Esophagus muscularis mucosa (tissue), 4 donors: ENCODE measurements around the gene APOO. TPM values are rescaled to one million over a fixed set of nuclear protein-coding genes. Genes with fewer than 3 reads are reported as not detected.

ENCODE experiments used
- DNase-seq: peaks from one replicate; pipeline ENCODE4 v3.0.0-alpha.2; 2017; ENCODE audit errors: extremely low spot score
- H3K27ac ChIP-seq, 4 donors: fragments of 200-600 bp; sonication (generic); replicated peaks in 1 of 4; 1 replicate in 3 of 4; 2 replicates in 1 of 4; pipeline ENCODE4 v1.5.1; 2016 to 2019; ENCODE audit warnings: mild to moderate bottlenecking in 1 of 4
- H3K27me3 ChIP-seq, 4 donors: fragments of 200-600 bp; sonication (generic); one replicate each; pipeline versions ENCODE4 v1.5.1 to v1.6.0; 2016 to 2019
- H3K36me3 ChIP-seq, 4 donors: fragments of 200-600 bp; sonication (generic); one replicate each; pipeline ENCODE4 v1.5.1; 2016 to 2019
- H3K4me1 ChIP-seq, 4 donors: fragments of 200-600 bp; sonication (generic); one replicate each; pipeline ENCODE4 v1.5.1; 2016 to 2019
- H3K4me3 ChIP-seq, 4 donors: fragments of 200-600 bp; sonication (generic); 1 replicate in 2 of 4; 2 replicates in 2 of 4; pipeline ENCODE4 v1.5.1; 2016 to 2019; ENCODE audit warnings: mild to moderate bottlenecking in 4 of 4, moderate library complexity in 1 of 4
- H3K9me3 ChIP-seq, 4 donors: fragments of 200-600 bp; sonication (generic); 1 replicate in 3 of 4; 2 replicates in 1 of 4; pipeline ENCODE4 v1.5.1; 2016 to 2019
- CTCF ChIP-seq, 3 experiments: fragments of 200-600 bp in 2 of 3; fragments of 450-650 bp in 1 of 3; sonication (generic) in 2 of 3; IDR thresholded peaks; one replicate each; pipeline ENCODE4 v1.5.1; 2017 to 2019; ENCODE audit warnings: antibody characterized with exemption in 3 of 3, mild to moderate bottlenecking in 2 of 3, moderate library complexity in 1 of 3
- EP300 ChIP-seq: sonication (generic); formaldehyde crosslinking; IDR thresholded peaks from one replicate; pipeline ENCODE4 v1.6.1; 2017; ENCODE audit warnings: antibody characterized with exemption
- POLR2A ChIP-seq: fragments of 450-650 bp; IDR thresholded peaks from one replicate; pipeline ENCODE4 v1.6.1; 2017; ENCODE audit warnings: antibody characterized with exemption, moderate library complexity, mild to moderate bottlenecking, low read depth
- POLR2AphosphoS5 ChIP-seq, 2 donors: sonication (generic); formaldehyde crosslinking; IDR thresholded peaks; one replicate each; pipeline ENCODE4 v1.6.1; 2017; ENCODE audit warnings: antibody characterized with exemption in 2 of 2
- WGBS: methylation state at CpG from one replicate; pipeline ENCODE4 v1.1.5; 2018; 5-methylcytosine and 5-hydroxymethylcytosine counted together
- intact Hi-C: fragments of 100-400 bp; cut with DNase I; formaldehyde crosslinking; loops from one replicate; pipeline ENCODE4 v1.15.1; 2023
- total RNA-seq, 4 donors: library from RNA; depleted of rRNA; stranded (reverse); fragments of >200 nt; gene quantifications; one replicate each; pipeline versions ENCODE4 v1.1.0 to v1.2.1, GENCODE V29; 2016

The APOO gene
- total RNA-seq, 4 donors from 2014 or later = 7.5 to 10.2 (median 9.5) TPM

DNA sequence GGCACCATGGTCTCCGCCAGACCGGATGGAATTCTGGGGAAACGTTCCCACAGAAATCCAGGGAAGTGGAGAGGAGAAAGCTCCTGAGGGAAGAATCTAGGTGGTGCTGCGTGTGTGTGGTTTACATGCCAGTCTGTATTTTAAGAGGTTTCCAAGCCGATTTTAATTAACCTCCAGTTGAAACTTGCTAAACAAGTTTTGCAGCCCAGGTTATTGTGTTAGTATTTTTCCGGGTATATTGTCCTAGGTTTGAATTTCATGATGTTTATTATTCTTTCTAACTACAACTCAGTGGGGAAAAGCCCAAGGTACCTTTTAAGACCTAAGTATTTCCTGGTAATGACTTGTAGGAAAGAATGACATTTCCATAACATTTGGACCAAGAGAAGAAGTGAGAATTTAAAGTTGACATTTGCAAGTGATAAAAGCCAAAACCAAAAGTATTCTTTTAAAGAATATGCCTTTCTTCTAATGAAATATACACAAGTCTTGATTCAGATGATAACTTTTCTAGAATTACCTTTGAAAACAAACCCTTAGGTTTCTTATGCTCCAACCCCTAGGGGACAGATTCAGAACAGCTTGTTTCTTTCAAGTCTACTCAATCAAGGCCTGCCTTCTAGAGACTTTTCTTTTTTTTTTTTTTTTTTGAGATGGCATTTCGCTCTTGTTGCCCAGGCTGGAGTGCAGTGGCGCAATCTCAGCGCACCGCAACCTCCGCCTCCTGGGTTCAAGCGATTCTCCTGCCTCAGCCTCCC, 110.2 kb downstream of the APOO start:
- intact Hi-C loops = no loop called here
- Histone ChIP-seq H3K27me3 (no peaks in the 10 kb centered on the region), H3K9me3 (no peaks in the 10 kb centered on the region), H3K36me3 (no peaks in the 10 kb centered on the region), H3K4me3 (no peak overlapping the region), H3K4me1 (peaks cover 0 to 12% (median 10%) of the 10 kb centered on the region in 4 donors), H3K27ac (peak overlapping the region; percentile 43 to 70 (median 50))
- TF ChIP-seq POLR2A (no peak), EP300 (no peak), POLR2AphosphoS5 (IDR thresholded peaks at IDR 0.05) (no peak), CTCF (IDR thresholded peaks at IDR 0.05) (no peak)
- 82% methylated on average over 12 of the region's 12 CpGs for WGBS
- DNase-seq = no peak

- H3K9me3 ChIP-seq = no peaks in the 10 kb centered on the region
- WGBS = 80% methylated on average over 8 of the region's 8 CpGs
- no peak overlapping the region for H3K27ac ChIP-seq
- intact Hi-C loops = no loop called here
- TF ChIP-seq CTCF (IDR thresholded peaks at IDR 0.05) = no peak
- no peak for TF ChIP-seq POLR2A
- no peak for TF ChIP-seq EP300
- no peak for TF ChIP-seq POLR2AphosphoS5 (IDR thresholded peaks at IDR 0.05)
- peaks cover 0 to 12% (median 10%) of the 10 kb centered on the region in 4 donors for H3K4me1 ChIP-seq
- no peaks in the 10 kb centered on the region for H3K36me3 ChIP-seq
- DNase-seq = no peak
- no peaks in the 10 kb centered on the region for H3K27me3 ChIP-seq
- H3K4me3 ChIP-seq = no peak overlapping the region
These were observed 112.5 kb downstream of the APOO start for GRCh38 chrX:23795221-23795620.

- DNase-seq = no peak
- no peaks in the 10 kb centered on the region for H3K27me3 ChIP-seq
- H3K4me1 ChIP-seq = peaks cover 0 to 12% (median 10%) of the 10 kb centered on the region in 4 donors
- intact Hi-C loops = no loop called here
- no peak overlapping the region for H3K27ac ChIP-seq
- H3K9me3 ChIP-seq = no peaks in the 10 kb centered on the region
- no peaks in the 10 kb centered on the region for H3K36me3 ChIP-seq
- WGBS = 70% methylated on average over 6 of the region's 6 CpGs
- no peak overlapping the region for H3K4me3 ChIP-seq
- TF ChIP-seq POLR2AphosphoS5 (IDR thresholded peaks at IDR 0.05) (no peak), CTCF (IDR thresholded peaks at IDR 0.05) (no peak), POLR2A (no peak), EP300 (no peak)
These were observed 114.7 kb downstream of the APOO start for GRCh38 chrX:23792861-23793553.

- intact Hi-C loops = no loop called here
- H3K27ac ChIP-seq = no peak overlapping the region
These were observed 117.6 kb downstream of the APOO start for GRCh38 chrX:23790155-23790497.

More at GRCh38 chrX:23790155-23790497, 117.6 kb downstream of the APOO start:
- peaks cover 0 to 13% (median 2%) of the 10 kb centered on the region in 4 donors for H3K36me3 ChIP-seq
- 91% methylated on average over 11 of the region's 11 CpGs for WGBS
- TF ChIP-seq POLR2A (no peak), CTCF (IDR thresholded peaks at IDR 0.05) (no peak), POLR2AphosphoS5 (IDR thresholded peaks at IDR 0.05) (no peak), EP300 (no peak)
- H3K4me1 ChIP-seq = peaks cover 0 to 13% (median 8%) of the 10 kb centered on the region in 4 donors
- no peak overlapping the region for H3K4me3 ChIP-seq
- no peaks in the 10 kb centered on the region for H3K9me3 ChIP-seq
- no peak for DNase-seq
- H3K27me3 ChIP-seq = no peaks in the 10 kb centered on the region
